ENCODE results near the gene EIF4B. TPM values are rescaled to one million over a fixed set of nuclear protein-coding genes. Genes with fewer than 3 reads are reported as not detected.

EIF4B gene
- total and polyA plus RNA-seq, 9 of the 15 experiments (the other 6 are each of a cell fraction or from before 2014, with no cell fraction given): 138 to 669 (median 552) TPM

DNA sequence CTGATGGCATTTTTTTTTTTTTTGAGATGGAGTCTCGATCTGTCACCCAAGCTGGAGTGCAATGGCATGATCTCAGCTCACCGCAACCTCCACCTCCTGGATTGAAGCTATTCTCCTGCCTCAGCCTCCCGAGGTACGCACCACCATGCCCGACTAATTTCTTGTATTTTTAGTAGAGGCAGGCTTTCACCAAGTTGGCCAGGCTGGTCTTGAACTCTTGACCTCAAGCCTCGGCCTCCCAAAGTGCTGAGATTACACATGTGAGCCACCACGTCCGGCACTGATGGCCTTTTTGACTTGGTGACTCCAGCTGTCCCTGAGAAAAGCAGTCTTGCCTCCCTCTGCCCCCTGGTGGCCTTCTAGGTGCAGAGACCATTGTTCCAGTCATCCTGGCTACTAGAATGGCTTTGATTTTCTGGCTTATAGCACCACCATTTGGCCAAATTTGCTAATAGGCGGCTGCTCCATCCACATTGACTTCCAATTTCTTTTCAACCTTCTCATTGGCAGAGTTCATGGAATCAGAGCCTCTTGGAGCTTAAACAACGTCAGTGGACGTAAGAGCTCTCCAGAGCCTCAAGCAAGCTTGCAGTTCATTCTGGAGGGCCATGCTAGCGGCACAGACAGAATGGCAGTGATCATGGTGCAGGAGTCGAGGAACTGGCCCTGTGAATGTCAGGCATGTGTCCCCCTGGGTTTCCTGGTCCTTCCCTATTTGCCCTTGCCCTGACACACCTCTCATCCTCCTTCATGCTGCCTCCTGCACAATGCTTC lies 25.4 kb upstream of the EIF4B start (continued):
- TF ChIP-seq, protein P1, sequence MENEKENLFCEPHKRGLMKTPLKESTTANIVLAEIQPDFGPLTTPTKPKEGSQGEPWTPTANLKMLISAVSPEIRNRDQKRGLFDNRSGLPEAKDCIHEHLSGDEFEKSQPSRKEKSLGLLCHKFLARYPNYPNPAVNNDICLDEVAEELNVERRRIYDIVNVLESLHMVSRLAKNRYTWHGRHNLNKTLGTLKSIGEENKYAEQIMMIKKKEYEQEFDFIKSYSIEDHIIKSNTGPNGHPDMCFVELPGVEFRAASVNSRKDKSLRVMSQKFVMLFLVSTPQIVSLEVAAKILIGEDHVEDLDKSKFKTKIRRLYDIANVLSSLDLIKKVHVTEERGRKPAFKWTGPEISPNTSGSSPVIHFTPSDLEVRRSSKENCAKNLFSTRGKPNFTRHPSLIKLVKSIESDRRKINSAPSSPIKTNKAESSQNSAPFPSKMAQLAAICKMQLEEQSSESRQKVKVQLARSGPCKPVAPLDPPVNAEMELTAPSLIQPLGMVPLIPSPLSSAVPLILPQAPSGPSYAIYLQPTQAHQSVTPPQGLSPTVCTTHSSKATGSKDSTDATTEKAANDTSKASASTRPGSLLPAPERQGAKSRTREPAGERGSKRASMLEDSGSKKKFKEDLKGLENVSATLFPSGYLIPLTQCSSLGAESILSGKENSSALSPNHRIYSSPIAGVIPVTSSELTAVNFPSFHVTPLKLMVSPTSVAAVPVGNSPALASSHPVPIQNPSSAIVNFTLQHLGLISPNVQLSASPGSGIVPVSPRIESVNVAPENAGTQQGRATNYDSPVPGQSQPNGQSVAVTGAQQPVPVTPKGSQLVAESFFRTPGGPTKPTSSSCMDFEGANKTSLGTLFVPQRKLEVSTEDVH (IDR thresholded peaks at IDR 0.05; ENCODE audit: low read depth, partially characterized antibody): peak; percentile 33
- TF ChIP-seq TFAM (CRISPR knock-in tag; conservative IDR thresholded peaks at IDR 0.05) (no peak), KDM4B (IDR thresholded peaks at IDR 0.05; ENCODE audit: borderline replicate concordance in 2 of 2, low read depth in 1 of 2) (no peak), YY1 (IDR thresholded peaks at IDR 0.05; ENCODE audit: borderline replicate concordance in 1 of 3, control insufficient read depth in 1 of 3, extremely low read depth in 1 of 3, insufficient read depth in 3 of 3, insufficient read length in 1 of 3, insufficient replicate concordance in 2 of 3, low read depth in 1 of 3, low read length in 2 of 3) (peak in 2 of 3 experiments; percentile 38 to 71), TAL1 (IDR thresholded peaks at IDR 0.05) (peak; percentile 6; the same call in 1 of the 2 replicates), NR2C1 (IDR thresholded peaks at IDR 0.05) (0 out of 2 replicates have a peak, but pooled peaks have one; percentile 16), NR2C1 (tag; IDR thresholded peaks at IDR 0.05) (no peak)
- TF ChIP-seq, protein P2, sequence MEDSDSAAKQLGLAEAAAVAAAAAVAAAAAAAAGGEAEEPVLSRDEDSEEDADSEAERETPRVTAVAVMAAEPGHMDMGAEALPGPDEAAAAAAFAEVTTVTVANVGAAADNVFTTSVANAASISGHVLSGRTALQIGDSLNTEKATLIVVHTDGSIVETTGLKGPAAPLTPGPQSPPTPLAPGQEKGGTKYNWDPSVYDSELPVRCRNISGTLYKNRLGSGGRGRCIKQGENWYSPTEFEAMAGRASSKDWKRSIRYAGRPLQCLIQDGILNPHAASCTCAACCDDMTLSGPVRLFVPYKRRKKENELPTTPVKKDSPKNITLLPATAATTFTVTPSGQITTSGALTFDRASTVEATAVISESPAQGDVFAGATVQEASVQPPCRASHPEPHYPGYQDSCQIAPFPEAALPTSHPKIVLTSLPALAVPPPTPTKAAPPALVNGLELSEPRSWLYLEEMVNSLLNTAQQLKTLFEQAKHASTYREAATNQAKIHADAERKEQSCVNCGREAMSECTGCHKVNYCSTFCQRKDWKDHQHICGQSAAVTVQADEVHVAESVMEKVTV (CRISPR knock-in tag; IDR thresholded peaks at IDR 0.05): peak; percentile 100
- TF ChIP-seq, protein P3, sequence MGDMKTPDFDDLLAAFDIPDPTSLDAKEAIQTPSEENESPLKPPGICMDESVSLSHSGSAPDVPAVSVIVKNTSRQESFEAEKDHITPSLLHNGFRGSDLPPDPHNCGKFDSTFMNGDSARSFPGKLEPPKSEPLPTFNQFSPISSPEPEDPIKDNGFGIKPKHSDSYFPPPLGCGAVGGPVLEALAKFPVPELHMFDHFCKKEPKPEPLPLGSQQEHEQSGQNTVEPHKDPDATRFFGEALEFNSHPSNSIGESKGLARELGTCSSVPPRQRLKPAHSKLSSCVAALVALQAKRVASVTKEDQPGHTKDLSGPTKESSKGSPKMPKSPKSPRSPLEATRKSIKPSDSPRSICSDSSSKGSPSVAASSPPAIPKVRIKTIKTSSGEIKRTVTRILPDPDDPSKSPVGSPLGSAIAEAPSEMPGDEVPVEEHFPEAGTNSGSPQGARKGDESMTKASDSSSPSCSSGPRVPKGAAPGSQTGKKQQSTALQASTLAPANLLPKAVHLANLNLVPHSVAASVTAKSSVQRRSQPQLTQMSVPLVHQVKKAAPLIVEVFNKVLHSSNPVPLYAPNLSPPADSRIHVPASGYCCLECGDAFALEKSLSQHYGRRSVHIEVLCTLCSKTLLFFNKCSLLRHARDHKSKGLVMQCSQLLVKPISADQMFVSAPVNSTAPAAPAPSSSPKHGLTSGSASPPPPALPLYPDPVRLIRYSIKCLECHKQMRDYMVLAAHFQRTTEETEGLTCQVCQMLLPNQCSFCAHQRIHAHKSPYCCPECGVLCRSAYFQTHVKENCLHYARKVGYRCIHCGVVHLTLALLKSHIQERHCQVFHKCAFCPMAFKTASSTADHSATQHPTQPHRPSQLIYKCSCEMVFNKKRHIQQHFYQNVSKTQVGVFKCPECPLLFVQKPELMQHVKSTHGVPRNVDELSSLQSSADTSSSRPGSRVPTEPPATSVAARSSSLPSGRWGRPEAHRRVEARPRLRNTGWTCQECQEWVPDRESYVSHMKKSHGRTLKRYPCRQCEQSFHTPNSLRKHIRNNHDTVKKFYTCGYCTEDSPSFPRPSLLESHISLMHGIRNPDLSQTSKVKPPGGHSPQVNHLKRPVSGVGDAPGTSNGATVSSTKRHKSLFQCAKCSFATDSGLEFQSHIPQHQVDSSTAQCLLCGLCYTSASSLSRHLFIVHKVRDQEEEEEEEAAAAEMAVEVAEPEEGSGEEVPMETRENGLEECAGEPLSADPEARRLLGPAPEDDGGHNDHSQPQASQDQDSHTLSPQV (IDR thresholded peaks at IDR 0.05): peak; percentile 56; the same call in 1 of the 2 replicates
- TF ChIP-seq, protein P4, sequence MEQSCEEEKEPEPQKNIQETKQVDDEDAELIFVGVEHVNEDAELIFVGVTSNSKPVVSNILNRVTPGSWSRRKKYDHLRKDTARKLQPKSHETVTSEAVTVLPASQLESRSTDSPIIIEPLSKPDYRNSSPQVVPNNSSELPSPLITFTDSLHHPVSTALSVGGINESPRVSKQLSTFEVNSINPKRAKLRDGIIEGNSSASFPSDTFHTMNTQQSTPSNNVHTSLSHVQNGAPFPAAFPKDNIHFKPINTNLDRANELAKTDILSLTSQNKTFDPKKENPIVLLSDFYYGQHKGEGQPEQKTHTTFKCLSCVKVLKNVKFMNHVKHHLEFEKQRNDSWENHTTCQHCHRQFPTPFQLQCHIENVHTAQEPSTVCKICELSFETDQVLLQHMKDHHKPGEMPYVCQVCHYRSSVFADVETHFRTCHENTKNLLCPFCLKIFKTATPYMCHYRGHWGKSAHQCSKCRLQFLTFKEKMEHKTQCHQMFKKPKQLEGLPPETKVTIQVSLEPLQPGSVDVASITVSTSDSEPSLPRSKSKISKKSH (CRISPR knock-in tag; IDR thresholded peaks at IDR 0.05): no peak
- TF ChIP-seq, protein P5, sequence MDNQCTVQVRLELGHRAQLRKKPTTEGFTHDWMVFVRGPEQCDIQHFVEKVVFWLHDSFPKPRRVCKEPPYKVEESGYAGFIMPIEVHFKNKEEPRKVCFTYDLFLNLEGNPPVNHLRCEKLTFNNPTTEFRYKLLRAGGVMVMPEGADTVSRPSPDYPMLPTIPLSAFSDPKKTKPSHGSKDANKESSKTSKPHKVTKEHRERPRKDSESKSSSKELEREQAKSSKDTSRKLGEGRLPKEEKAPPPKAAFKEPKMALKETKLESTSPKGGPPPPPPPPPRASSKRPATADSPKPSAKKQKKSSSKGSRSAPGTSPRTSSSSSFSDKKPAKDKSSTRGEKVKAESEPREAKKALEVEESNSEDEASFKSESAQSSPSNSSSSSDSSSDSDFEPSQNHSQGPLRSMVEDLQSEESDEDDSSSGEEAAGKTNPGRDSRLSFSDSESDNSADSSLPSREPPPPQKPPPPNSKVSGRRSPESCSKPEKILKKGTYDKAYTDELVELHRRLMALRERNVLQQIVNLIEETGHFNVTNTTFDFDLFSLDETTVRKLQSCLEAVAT (IDR thresholded peaks at IDR 0.05): peak; percentile 29 to 44; a peak in 1 of 4 replicates
